ENCODE results near the gene PHKG1.
A peak's percentile ranks its signal among the peaks of the same experiment; 100 is the strongest.

The PHKG1 gene

GRCh38 chr7:56040730-56041129, 52.0 kb downstream of the PHKG1 start:
- TF ChIP-seq, protein P1, sequence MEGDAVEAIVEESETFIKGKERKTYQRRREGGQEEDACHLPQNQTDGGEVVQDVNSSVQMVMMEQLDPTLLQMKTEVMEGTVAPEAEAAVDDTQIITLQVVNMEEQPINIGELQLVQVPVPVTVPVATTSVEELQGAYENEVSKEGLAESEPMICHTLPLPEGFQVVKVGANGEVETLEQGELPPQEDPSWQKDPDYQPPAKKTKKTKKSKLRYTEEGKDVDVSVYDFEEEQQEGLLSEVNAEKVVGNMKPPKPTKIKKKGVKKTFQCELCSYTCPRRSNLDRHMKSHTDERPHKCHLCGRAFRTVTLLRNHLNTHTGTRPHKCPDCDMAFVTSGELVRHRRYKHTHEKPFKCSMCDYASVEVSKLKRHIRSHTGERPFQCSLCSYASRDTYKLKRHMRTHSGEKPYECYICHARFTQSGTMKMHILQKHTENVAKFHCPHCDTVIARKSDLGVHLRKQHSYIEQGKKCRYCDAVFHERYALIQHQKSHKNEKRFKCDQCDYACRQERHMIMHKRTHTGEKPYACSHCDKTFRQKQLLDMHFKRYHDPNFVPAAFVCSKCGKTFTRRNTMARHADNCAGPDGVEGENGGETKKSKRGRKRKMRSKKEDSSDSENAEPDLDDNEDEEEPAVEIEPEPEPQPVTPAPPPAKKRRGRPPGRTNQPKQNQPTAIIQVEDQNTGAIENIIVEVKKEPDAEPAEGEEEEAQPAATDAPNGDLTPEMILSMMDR (conservative IDR thresholded peaks at IDR 0.05): no peak
- no peak overlapping the region for H3K27ac ChIP-seq

DNA sequence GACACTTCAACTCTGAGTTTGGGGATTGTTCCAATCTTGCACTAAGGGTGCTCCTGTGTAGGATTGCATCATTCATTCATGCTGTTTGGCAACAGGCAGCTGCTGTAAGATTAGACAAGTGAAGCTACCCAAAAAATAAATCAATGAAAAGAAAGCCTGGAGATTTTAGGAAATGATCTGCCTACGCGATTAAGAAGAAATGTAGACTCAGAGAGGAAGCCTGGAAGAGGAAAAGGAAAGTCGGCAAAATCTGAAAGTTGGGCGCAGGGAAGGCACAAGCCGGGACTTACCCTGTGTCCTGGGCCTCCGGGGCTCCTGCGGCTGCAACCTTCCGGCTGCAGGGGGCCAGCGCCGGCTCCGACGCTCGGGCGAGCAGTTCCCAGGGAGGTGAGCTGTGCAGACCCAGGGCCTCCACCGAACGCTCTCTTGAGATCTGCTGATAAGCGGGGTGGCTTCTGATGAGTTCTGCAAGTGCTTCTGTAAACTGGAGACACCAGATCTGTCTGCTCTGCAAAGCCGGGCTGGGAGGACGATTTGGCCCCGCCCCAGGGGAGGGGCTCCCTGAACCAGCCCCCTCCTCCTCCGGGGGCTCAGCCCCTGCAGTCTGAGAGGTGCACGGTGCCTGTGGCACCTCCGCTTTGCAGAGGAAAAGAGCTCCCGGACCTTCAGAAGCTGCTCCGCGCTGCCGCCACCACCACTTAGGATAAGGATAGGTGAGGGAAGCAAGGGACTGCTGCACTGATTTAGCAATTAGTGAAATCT, 58.9 kb downstream of the PHKG1 start:
- peak overlapping the region; percentile 91 for H3K27ac ChIP-seq
- TF ChIP-seq, protein P1 (conservative IDR thresholded peaks at IDR 0.05): peak; percentile 41

- H3K27ac ChIP-seq: peak overlapping the region; percentile 91
These were observed 60.2 kb downstream of the PHKG1 start for GRCh38 chr7:56032578-56032977.

GRCh38 chr7:56031556-56031955, 61.2 kb downstream of the PHKG1 start:
- peak overlapping the region; percentile 91; the same call in 1 of the 2 replicates for H3K27ac ChIP-seq

DNA sequence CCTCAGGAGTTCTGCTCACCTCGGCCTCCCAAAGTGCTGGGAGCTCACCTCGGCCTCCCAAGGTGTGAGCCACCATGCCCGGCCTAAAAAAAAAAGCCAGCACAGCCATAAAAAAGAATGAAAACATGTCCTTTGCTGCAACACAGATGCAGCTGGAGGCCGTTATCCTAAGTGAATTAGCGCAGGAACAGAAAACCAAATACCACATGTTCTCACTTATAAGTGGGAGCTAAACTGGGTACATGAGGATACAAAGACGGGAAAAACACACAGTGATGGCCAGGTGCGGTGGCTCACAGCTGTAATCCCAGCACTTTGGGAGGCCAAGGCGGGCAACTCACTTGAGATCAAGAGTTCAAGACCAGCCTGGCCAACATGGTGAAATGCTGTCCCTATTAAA, 62.4 kb downstream of the PHKG1 start:
- H3K27ac ChIP-seq: no peak overlapping the region
- TF ChIP-seq, protein P1 (conservative IDR thresholded peaks at IDR 0.05): no peak
